SK-N-SH treated with all-trans-retinoic acid at 6 μM for 48 hours (cell line): ENCODE data around the gene AFF1.

Experiments used
- CSRNP3 ChIP-seq: fragments of 250-450 bp; sonication (Bioruptor Pico); IDR thresholded peaks from 2 replicates; pipeline ENCODE4 v1.5.1; 2021; ENCODE audit warnings: mild to moderate bottlenecking, moderate library complexity
- GLIS3 ChIP-seq: fragments of 250-450 bp; sonication (Bioruptor Pico); IDR thresholded peaks from 2 replicates; pipeline ENCODE4 v1.5.0; 2020; ENCODE audit warnings: mild to moderate bottlenecking, moderate library complexity
- OSR1 ChIP-seq: fragments of 250-450 bp; sonication (Bioruptor Pico); IDR thresholded peaks from 2 replicates; pipeline ENCODE4 v1.8.0; 2022; ENCODE audit warnings: moderate library complexity, mild to moderate bottlenecking, inconsistent platforms
- PATZ1 ChIP-seq: fragments of 250-450 bp; sonication (Bioruptor Pico); IDR thresholded peaks from 2 replicates; pipeline ENCODE4 v1.8.0; 2020; ENCODE audit warnings: mild to moderate bottlenecking, moderate library complexity, borderline replicate concordance
- POU6F1 ChIP-seq: fragments of 250-450 bp; sonication (Bioruptor Pico); IDR thresholded peaks from 2 replicates; pipeline ENCODE4 v1.8.0; 2021; ENCODE audit warnings: low read depth, mild to moderate bottlenecking, moderate library complexity, borderline replicate concordance
- ZFP3 ChIP-seq: fragments of 250-450 bp; sonication (Bioruptor Pico); IDR thresholded peaks from 2 replicates; pipeline ENCODE4 v1.5.0; 2020; ENCODE audit warnings: mild to moderate bottlenecking, moderate library complexity

- TF ChIP-seq OSR1 (no peak), ZFP3 (no peak), CSRNP3 (no peak), POU6F1 (CRISPR knock-in tag) (no peak), GLIS3 (no peak), PATZ1 (CRISPR knock-in tag) (no peak)
Measured at GRCh38 chr4:87114245-87115062, 179.6 kb downstream of the AFF1 start.
